Gastroesophageal sphincter (tissue), 3 donors: ENCODE measurements around the gene TEAD2.

Source experiments
- EP300 ChIP-seq: sonication (generic); formaldehyde crosslinking; IDR thresholded peaks from one replicate; pipeline ENCODE4 v1.6.1; 2017; ENCODE audit warnings: antibody characterized with exemption, mild to moderate bottlenecking
- POLR2A ChIP-seq, 2 donors: fragments of 450-650 bp; IDR thresholded peaks; one replicate each; pipeline ENCODE4 v1.6.1; 2017; ENCODE audit warnings: antibody characterized with exemption in 2 of 2, mild to moderate bottlenecking in 2 of 2, moderate library complexity in 1 of 2
- POLR2AphosphoS5 ChIP-seq: sonication (generic); formaldehyde crosslinking; IDR thresholded peaks from one replicate; pipeline ENCODE4 v1.6.1; 2017; ENCODE audit warnings: antibody characterized with exemption
- TF ChIP-seq, protein P1 (sequence below), 4 experiments: fragments of 200-600 bp in 2 of 4; fragments of 450-650 bp in 2 of 4; sonication (generic) in 1 of 4; IDR thresholded peaks; one replicate each; pipeline ENCODE4 v1.5.1; 2017 to 2019; ENCODE audit warnings: antibody characterized with exemption in 4 of 4, mild to moderate bottlenecking in 2 of 4, moderate library complexity in 2 of 4

DNA sequence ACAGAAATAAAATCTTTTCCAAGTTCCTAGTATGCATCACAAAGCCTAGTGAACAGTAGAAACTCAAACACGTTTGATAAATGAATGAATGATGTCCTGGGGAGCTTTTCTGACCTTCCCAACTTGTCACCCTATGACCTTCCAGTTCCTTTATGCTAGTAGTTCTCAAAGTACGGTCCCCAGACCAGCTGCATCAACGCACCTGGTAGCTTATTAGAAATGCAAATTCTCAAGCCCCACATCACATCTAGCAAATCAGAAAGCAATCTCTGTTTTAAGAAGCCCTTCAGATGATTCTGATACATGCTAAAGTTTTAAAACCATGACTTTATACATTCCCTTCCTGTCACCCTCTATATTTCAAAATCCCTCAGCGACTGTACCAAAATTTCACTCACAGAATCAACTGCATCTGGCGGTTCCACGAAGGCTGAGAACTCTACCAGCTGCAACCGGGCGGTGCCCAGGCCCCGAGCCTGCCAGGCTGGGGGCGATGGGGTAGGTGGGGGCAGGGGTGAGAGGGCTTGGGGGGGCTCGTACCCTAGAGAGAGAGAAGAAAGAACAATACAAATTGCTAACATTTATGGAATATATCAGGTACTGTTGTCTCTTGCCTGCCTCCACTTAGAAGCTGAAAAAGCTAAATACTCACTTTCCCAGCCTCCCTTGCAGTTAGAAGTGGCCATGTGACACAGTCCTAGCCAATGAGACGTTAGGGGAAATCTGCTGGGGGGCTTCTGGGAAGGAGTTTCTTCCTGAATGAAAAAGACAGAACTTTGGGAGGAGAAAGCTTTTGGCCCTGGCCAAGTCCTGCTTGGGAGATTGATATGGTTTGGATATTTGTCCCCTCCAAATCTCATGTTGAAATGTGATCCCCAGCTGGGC is 13.7 kb downstream of the TEAD2 start:
- TF ChIP-seq POLR2AphosphoS5 (no peak), POLR2A (IDR thresholded peaks at IDR 0.05) (no peak), EP300 (no peak)
- TF ChIP-seq, protein P1, sequence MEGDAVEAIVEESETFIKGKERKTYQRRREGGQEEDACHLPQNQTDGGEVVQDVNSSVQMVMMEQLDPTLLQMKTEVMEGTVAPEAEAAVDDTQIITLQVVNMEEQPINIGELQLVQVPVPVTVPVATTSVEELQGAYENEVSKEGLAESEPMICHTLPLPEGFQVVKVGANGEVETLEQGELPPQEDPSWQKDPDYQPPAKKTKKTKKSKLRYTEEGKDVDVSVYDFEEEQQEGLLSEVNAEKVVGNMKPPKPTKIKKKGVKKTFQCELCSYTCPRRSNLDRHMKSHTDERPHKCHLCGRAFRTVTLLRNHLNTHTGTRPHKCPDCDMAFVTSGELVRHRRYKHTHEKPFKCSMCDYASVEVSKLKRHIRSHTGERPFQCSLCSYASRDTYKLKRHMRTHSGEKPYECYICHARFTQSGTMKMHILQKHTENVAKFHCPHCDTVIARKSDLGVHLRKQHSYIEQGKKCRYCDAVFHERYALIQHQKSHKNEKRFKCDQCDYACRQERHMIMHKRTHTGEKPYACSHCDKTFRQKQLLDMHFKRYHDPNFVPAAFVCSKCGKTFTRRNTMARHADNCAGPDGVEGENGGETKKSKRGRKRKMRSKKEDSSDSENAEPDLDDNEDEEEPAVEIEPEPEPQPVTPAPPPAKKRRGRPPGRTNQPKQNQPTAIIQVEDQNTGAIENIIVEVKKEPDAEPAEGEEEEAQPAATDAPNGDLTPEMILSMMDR (IDR thresholded peaks at IDR 0.05): no peak
